PC-9 (cell line): ENCODE measurements around the gene SPI1.

ENCODE experiments used
- CTCF ChIP-seq: fragments of 200-600 bp; sonication (generic); conservative IDR thresholded peaks from 2 replicates; pipeline ENCODE4 v1.6.1; 2017; ENCODE audit warnings: mixed run types, antibody characterized with exemption, mild to moderate bottlenecking, moderate library complexity
- EZH2 ChIP-seq: fragments of 200-600 bp; sonication (generic); IDR thresholded peaks from 2 replicates; pipeline ENCODE4 v1.8.0; 2017; ENCODE audit warnings: antibody characterized with exemption, low read depth

DNA sequence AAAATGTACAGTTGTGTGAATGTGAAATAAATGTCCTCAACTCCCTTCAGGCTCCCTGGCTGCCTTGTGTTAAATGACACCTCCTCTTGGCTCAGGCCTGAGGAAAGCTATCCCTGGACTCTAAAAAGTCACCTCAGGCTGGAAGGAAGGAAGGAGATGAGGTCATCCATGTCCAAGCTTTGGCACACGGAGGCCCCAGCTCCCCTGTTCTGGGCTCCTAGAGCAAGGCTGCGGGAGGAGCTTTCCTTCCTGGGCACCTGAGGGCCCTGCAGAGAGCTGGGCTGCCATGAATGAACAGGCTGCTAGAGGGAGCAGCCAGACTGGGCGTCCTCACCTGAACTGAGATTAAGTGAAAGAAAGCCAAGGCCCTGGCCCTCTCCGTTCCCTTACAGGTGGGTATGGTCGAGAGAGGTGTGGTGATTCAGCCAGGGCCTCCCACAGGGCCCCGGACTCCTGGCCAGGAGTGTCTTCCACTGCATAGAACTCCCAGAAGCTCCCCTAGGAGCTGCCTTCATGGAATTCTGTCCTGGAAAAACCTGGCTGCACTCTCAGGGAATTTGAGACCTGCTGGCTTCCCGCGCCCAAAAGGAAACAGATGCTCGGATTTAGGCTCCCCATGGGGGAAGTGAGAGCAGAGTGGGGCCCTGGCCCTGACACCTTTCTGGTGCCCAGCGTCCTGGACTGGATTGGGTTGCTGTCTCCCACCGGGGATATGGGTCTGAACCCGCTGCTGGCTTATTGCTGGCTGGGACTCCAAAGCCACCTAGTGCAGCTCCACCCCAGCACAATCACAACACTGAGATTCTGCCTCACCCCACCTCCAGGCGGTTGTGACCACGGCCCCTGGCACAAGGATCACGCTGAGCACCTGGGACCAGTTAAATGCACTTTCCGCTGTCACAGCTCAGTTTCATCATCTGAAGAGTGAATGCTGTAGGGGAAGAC lies 48.1 kb downstream of the SPI1 start:
- TF ChIP-seq CTCF = no peak; the same call in 1 of the 2 replicates
- no peak for TF ChIP-seq EZH2
